ENCODE data around the gene CPNE4.

Gene CPNE4

DNA sequence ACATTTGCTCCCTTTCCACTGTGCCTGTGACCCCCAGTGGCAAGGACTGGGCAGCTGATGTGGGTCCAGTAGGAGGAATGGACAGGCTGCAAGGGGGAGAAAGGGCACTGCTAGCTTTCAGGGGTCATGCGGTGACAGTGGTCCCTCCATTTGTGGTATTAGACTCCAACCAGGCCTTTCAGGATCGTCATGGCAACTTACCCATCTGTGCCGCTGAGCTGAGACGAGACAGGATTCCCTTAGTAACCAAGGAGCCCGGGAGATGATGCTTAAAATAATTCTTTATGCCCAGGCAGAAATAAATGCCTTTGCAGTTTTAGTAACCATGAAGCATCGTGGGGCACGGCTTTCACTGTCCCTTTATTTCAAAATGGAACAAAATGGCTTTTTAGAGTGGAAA, 516.1 kb downstream of the CPNE4 start:
- TF ChIP-seq, protein P1, sequence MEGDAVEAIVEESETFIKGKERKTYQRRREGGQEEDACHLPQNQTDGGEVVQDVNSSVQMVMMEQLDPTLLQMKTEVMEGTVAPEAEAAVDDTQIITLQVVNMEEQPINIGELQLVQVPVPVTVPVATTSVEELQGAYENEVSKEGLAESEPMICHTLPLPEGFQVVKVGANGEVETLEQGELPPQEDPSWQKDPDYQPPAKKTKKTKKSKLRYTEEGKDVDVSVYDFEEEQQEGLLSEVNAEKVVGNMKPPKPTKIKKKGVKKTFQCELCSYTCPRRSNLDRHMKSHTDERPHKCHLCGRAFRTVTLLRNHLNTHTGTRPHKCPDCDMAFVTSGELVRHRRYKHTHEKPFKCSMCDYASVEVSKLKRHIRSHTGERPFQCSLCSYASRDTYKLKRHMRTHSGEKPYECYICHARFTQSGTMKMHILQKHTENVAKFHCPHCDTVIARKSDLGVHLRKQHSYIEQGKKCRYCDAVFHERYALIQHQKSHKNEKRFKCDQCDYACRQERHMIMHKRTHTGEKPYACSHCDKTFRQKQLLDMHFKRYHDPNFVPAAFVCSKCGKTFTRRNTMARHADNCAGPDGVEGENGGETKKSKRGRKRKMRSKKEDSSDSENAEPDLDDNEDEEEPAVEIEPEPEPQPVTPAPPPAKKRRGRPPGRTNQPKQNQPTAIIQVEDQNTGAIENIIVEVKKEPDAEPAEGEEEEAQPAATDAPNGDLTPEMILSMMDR (IDR thresholded peaks at IDR 0.05; ENCODE audit: borderline replicate concordance, insufficient read depth, low read depth, low read length) = no peak
- H3K4me3 ChIP-seq (ENCODE audit: low read depth, low read length) = no peak overlapping the region

DNA sequence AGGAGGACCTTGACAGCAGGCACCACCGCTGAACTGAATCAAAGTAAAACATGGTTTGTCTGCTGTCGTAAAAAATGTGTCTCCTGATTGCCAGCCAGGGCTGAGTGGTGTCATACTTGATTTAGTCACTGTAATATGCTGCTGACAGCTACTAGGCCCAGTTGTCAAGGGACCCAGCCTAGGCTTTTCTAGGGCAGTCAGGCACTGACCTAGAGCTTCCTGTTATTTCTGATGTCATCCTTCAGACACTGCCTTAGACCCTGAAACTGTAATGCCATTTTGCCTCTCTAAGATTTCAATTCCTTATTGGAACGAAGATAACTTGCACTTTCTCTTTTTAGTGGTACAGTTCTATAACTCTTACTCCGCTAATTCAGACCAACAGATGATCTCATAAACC, 529.4 kb downstream of the CPNE4 start:
- no peak overlapping the region for H3K4me3 ChIP-seq (ENCODE audit: low read depth, low read length)
- TF ChIP-seq, protein P1 (IDR thresholded peaks at IDR 0.05; ENCODE audit: borderline replicate concordance, insufficient read depth, low read depth, low read length) = no peak

GRCh38 chr3:131503320-131503635, 531.5 kb downstream of the CPNE4 start:
- H3K4me3 ChIP-seq (ENCODE audit: low read depth, low read length) = peak overlapping the region; percentile 41
- TF ChIP-seq, protein P1 (IDR thresholded peaks at IDR 0.05; ENCODE audit: borderline replicate concordance, insufficient read depth, low read depth, low read length) = no peak

- TF ChIP-seq, protein P1 (IDR thresholded peaks at IDR 0.05; ENCODE audit: borderline replicate concordance, insufficient read depth, low read depth, low read length) = no peak
- peak within 1 kb of the TSS; percentile 89 for H3K4me3 ChIP-seq (ENCODE audit: low read depth, low read length)
These were observed 532.1 kb downstream of the CPNE4 start, which contains the start of gene MRPL3 for GRCh38 chr3:131502530-131503319. Gene MRPL3 (minus strand): TSS chr3:131502971. CDS start chr3:131502821, 150 bp downstream.

DNA sequence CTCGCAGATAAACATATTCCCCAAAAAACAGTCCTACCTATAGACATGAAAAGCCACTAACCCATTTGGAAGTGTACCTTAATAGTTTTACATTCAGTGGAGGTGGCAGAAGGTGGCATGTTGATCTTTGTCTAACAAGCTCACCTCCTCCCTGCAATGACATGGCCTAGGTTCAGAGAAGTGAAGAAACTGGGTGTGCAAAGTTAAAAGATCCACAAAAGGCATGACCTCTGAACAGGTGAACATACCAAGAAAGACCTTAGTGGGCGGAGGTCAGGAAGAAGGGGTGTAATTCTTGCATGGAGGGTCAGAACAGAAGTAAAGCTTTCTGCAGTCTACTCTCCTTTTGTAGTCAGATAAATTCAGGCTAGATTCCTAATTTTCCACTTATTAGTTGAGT, 532.9 kb downstream of the CPNE4 start:
- H3K4me3 ChIP-seq (ENCODE audit: low read depth, low read length) = peak overlapping the region; percentile 89
- TF ChIP-seq, protein P1 (IDR thresholded peaks at IDR 0.05; ENCODE audit: borderline replicate concordance, insufficient read depth, low read depth, low read length) = no peak

- no peak overlapping the region for H3K4me3 ChIP-seq (ENCODE audit: low read depth, low read length)
- TF ChIP-seq, protein P1 (IDR thresholded peaks at IDR 0.05; ENCODE audit: borderline replicate concordance, insufficient read depth, low read depth, low read length) = no peak
These were observed 540.1 kb downstream of the CPNE4 start for GRCh38 chr3:131494706-131495105.

DNA sequence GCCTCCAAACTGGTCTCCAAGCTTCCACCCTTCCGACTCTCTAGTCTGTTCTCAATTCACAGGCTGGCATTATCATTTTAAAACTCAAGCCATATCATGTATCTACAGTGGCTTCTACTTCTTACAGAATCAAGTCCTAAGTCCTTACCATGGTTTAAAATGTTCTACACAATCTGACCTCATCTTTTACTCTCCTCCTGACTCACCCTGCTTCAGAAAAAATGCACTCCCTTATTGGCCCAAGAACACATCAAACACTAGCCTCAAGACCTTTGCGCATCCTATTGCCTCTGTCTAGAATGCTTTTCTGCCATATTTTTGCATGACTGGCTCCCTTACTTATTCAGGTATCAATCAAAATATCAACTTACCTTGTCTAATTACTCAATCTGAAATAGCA, 543.0 kb downstream of the CPNE4 start:
- no peak overlapping the region for H3K4me3 ChIP-seq (ENCODE audit: low read depth, low read length)
- TF ChIP-seq, protein P1 (IDR thresholded peaks at IDR 0.05; ENCODE audit: borderline replicate concordance, insufficient read depth, low read depth, low read length) = no peak
